Mesendoderm (in vitro differentiated cells): ENCODE measurements around the gene INTS3.
A peak's percentile ranks its signal among the peaks of the same experiment; 100 is the strongest.

ENCODE experiments used
- DNase-seq: peaks from one replicate; pipeline ENCODE4 v3.0.0; 2013
- H2AK5ac ChIP-seq: 2 replicates; pipeline ENCODE4 v1.6.1; 2013; ENCODE audit warnings: low read length, inconsistent platforms
- H2BK120ac ChIP-seq: 2 replicates; pipeline ENCODE4 v1.6.1; 2013; ENCODE audit warnings: low read depth, mild to moderate bottlenecking, low read length, moderate library complexity, mixed read lengths
- H2BK15ac ChIP-seq: replicated peaks from 2 replicates; pipeline ENCODE4 v1.6.1; 2013; ENCODE audit warnings: low read depth, mild to moderate bottlenecking, moderate library complexity
- H2BK5ac ChIP-seq: 2 replicates; pipeline ENCODE4 v1.6.1; 2013; ENCODE audit warnings: low read length, inconsistent platforms
- H3K18ac ChIP-seq: 2 replicates; pipeline ENCODE4 v1.6.1; 2013; ENCODE audit warnings: mild to moderate bottlenecking, low read length, mixed read lengths
- H3K23ac ChIP-seq: one replicate; pipeline ENCODE4 v1.6.1; 2013; ENCODE audit warnings: low read length
- H3K27ac ChIP-seq: 2 replicates; pipeline ENCODE4 v1.5.1; 2013; ENCODE audit warnings: low read depth, mild to moderate bottlenecking, inconsistent platforms, low read length, moderate library complexity
- H3K27me3 ChIP-seq: 2 replicates; pipeline ENCODE4 v1.6.1; 2013; ENCODE audit warnings: low read length, control low read depth, mild to moderate bottlenecking, inconsistent platforms; ENCODE audit not compliant: insufficient read depth, poor library complexity
- H3K36me3 ChIP-seq: 2 replicates; pipeline ENCODE4 v1.6.1; 2013; ENCODE audit warnings: low read length, inconsistent platforms; ENCODE audit not compliant: control insufficient read depth, insufficient read depth
- H3K4ac ChIP-seq: one replicate; pipeline ENCODE4 v1.6.1; 2013; ENCODE audit warnings: low read depth, mild to moderate bottlenecking, low read length, moderate library complexity
- H3K4me1 ChIP-seq: 2 replicates; pipeline ENCODE4 v1.6.1; 2013; ENCODE audit warnings: low read depth, low read length, inconsistent platforms; ENCODE audit not compliant: control insufficient read depth
- H3K4me2 ChIP-seq: 2 replicates; pipeline ENCODE4 v1.6.1; 2013; ENCODE audit warnings: low read length
- H3K4me3 ChIP-seq: 2 replicates; pipeline ENCODE4 v1.5.1; 2013; ENCODE audit warnings: mild to moderate bottlenecking, low read length
- H3K56ac ChIP-seq: one replicate; pipeline ENCODE4 v1.6.1; 2013; ENCODE audit warnings: low read length
- H3K79me1 ChIP-seq: 2 replicates; pipeline ENCODE4 v1.6.1; 2013; ENCODE audit warnings: low read length, inconsistent platforms
- H3K79me2 ChIP-seq: 2 replicates; pipeline ENCODE4 v1.6.1; 2013; ENCODE audit warnings: mild to moderate bottlenecking, low read length; ENCODE audit not compliant: control insufficient read depth, insufficient read depth
- H3K9ac ChIP-seq: 2 replicates; pipeline ENCODE4 v1.6.1; 2013; ENCODE audit warnings: low read length, inconsistent platforms
- H4K5ac ChIP-seq: one replicate; pipeline ENCODE4 v1.6.1; 2013; ENCODE audit warnings: low read length
- H4K8ac ChIP-seq: one replicate; pipeline ENCODE4 v1.6.1; 2013; ENCODE audit warnings: low read depth, mild to moderate bottlenecking, control low read depth, low read length, moderate library complexity
- WGBS: extraction: QIAGEN DNeasy Blood & Tissue Kit; methylation state at CpG from one replicate; pipeline ENCODE4 v1.1.7; 2013; ENCODE audit warnings: low lambda C conversion rate, missing lambda C conversion rate; ENCODE audit not compliant: insufficient coverage; ENCODE audit errors: extremely low coverage; 5-methylcytosine and 5-hydroxymethylcytosine counted together

The INTS3 gene

GRCh38 chr1:153789478-153790034, 61.7 kb downstream of the INTS3 start:
- no peak overlapping the region for H3K27ac ChIP-seq

GRCh38 chr1:153790313-153790965, 62.6 kb downstream of the INTS3 start:
- H3K56ac ChIP-seq = no peak overlapping the region
- no peaks in the 10 kb centered on the region for H3K4me1 ChIP-seq
- no peak overlapping the region for H3K27ac ChIP-seq
- H3K79me2 ChIP-seq = no peaks in the 10 kb centered on the region
- no CpG with 5 or more reads among the region's 16 CpGs for whole genome bisulfite sequencing
- H3K4me2 ChIP-seq = no peak overlapping the region
- no peak overlapping the region for H2BK15ac ChIP-seq
- no peak overlapping the region for H3K18ac ChIP-seq
- no peak overlapping the region for H2AK5ac ChIP-seq
- no peak overlapping the region for H3K4ac ChIP-seq
- no peak overlapping the region for H4K8ac ChIP-seq
- H3K79me1 ChIP-seq = no peaks in the 10 kb centered on the region
- no peaks in the 10 kb centered on the region for H3K36me3 ChIP-seq
- H2BK5ac ChIP-seq = no peak overlapping the region
- no peak overlapping the region for H2BK120ac ChIP-seq
- H3K4me3 ChIP-seq = no peak overlapping the region
- no peak overlapping the region for H3K23ac ChIP-seq
- H3K27me3 ChIP-seq = no peaks in the 10 kb centered on the region
- no peak overlapping the region for H3K9ac ChIP-seq
- no peak overlapping the region for H4K5ac ChIP-seq
- no peak for DNase-seq

More at GRCh38 chr1:153789478-153790034, 61.7 kb downstream of the INTS3 start:
- Histone ChIP-seq H3K4me3 (no peak overlapping the region), H3K9ac (no peak overlapping the region), H3K4me2 (no peak overlapping the region), H3K23ac (no peak overlapping the region), H4K5ac (no peak overlapping the region), H3K79me2 (no peaks in the 10 kb centered on the region), H3K4me1 (no peaks in the 10 kb centered on the region), H2BK120ac (no peak overlapping the region), H3K18ac (no peak overlapping the region), H3K56ac (no peak overlapping the region), H4K8ac (no peak overlapping the region), H3K79me1 (no peaks in the 10 kb centered on the region), H2BK5ac (no peak overlapping the region), H3K4ac (no peak overlapping the region), H3K36me3 (no peaks in the 10 kb centered on the region), H3K27me3 (no peaks in the 10 kb centered on the region), H2BK15ac (no peak overlapping the region), H2AK5ac (no peak overlapping the region)
- no CpG with 5 or more reads among the region's 22 CpGs for WGBS
- DNase-seq = no peak

- no peak overlapping the region for H2BK5ac ChIP-seq
- no peak overlapping the region for H3K9ac ChIP-seq
- H3K4ac ChIP-seq = no peak overlapping the region
- no peaks in the 10 kb centered on the region for H3K27me3 ChIP-seq
- no peaks in the 10 kb centered on the region for H3K79me2 ChIP-seq
- H3K4me2 ChIP-seq = no peak overlapping the region
- H3K4me3 ChIP-seq = no peak overlapping the region
- H3K4me1 ChIP-seq = no peaks in the 10 kb centered on the region
- no peak overlapping the region for H3K56ac ChIP-seq
- 100% methylated on average over 1 of the region's 9 CpGs for WGBS
- H3K79me1 ChIP-seq = no peaks in the 10 kb centered on the region
- no peak overlapping the region for H3K18ac ChIP-seq
- no peak overlapping the region for H2BK15ac ChIP-seq
- no peak for DNase-seq
- H4K8ac ChIP-seq = no peak overlapping the region
- no peak overlapping the region for H2AK5ac ChIP-seq
- H2BK120ac ChIP-seq = no peak overlapping the region
- H3K23ac ChIP-seq = no peak overlapping the region
- H4K5ac ChIP-seq = no peak overlapping the region
- H3K36me3 ChIP-seq = no peaks in the 10 kb centered on the region
- no peak overlapping the region for H3K27ac ChIP-seq
Measured at GRCh38 chr1:153790966-153791647, 63.3 kb downstream of the INTS3 start.

- no peak overlapping the region for H2AK5ac ChIP-seq
- no peaks in the 10 kb centered on the region for H3K4me1 ChIP-seq
- H2BK120ac ChIP-seq = no peak overlapping the region
- H2BK15ac ChIP-seq = no peak overlapping the region
- no peak overlapping the region for H3K4ac ChIP-seq
- H3K56ac ChIP-seq = no peak overlapping the region
- H3K27ac ChIP-seq = no peak overlapping the region
- WGBS = no CpG with 5 or more reads among the region's 16 CpGs
- H3K27me3 ChIP-seq = no peaks in the 10 kb centered on the region
- H3K4me3 ChIP-seq = no peak overlapping the region
- H3K36me3 ChIP-seq = no peaks in the 10 kb centered on the region
- H3K79me1 ChIP-seq = no peaks in the 10 kb centered on the region
- no peak overlapping the region for H3K23ac ChIP-seq
- H3K18ac ChIP-seq = no peak overlapping the region
- DNase-seq = no peak
- no peak overlapping the region for H3K4me2 ChIP-seq
- no peak overlapping the region for H3K9ac ChIP-seq
- H4K8ac ChIP-seq = no peak overlapping the region
- no peak overlapping the region for H2BK5ac ChIP-seq
- H4K5ac ChIP-seq = no peak overlapping the region
- no peaks in the 10 kb centered on the region for H3K79me2 ChIP-seq
Measured at GRCh38 chr1:153791648-153792253, 63.9 kb downstream of the INTS3 start.

GRCh38 chr1:153792631-153793041, 64.8 kb downstream of the INTS3 start:
- no peak overlapping the region for H2BK120ac ChIP-seq
- WGBS = no CpG with 5 or more reads among the region's 11 CpGs
- no peak overlapping the region for H3K4me3 ChIP-seq
- no peak overlapping the region for H3K23ac ChIP-seq
- no peaks in the 10 kb centered on the region for H3K79me1 ChIP-seq
- H3K79me2 ChIP-seq = no peaks in the 10 kb centered on the region
- H3K4me2 ChIP-seq = no peak overlapping the region
- H3K56ac ChIP-seq = peak overlapping the region; percentile 10
- no peak overlapping the region for H3K4ac ChIP-seq
- H4K5ac ChIP-seq = no peak overlapping the region
- no peaks in the 10 kb centered on the region for H3K36me3 ChIP-seq
- no peak overlapping the region for H3K27ac ChIP-seq
- H2BK15ac ChIP-seq = no peak overlapping the region
- H2BK5ac ChIP-seq = no peak overlapping the region
- no peak overlapping the region for H2AK5ac ChIP-seq
- H3K4me1 ChIP-seq = no peaks in the 10 kb centered on the region
- H3K18ac ChIP-seq = no peak overlapping the region
- H3K9ac ChIP-seq = no peak overlapping the region
- no peak for DNase-seq
- H3K27me3 ChIP-seq = no peaks in the 10 kb centered on the region
- no peak overlapping the region for H4K8ac ChIP-seq
